ENCODE measurements around the gene DPF3. TPM values are rescaled to one million over a fixed set of nuclear protein-coding genes. Genes with fewer than 3 reads are reported as not detected.

Gene DPF3
- total RNA-seq, 2 experiments from 2014 or later = 14.9 to 15.4 TPM

DNA sequence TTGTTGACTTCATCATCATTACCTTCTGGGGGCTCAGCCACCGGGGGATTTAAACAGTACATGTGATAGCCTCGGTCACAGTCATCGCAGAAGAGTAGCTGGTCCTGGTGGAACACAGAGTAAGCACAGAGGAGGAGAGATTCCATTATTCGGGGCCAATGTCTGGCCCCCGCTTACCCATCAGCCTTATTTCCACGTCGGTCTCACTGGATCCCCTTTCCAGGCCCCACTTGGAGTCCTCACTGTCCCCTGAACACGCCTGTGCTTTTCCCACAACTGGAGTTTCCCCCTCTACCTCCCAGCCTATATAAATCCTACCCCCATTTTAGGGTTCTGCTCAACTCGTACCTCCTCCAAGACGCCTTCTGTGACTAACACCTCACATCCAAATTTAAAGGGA lies 274.0 kb downstream of the DPF3 start:
- H3K4me3 Mint-ChIP-seq = no peak overlapping the region
- POLR2A ChIA-PET = no interaction called here
- peaks cover 4% of the 10 kb centered on the region for H3K9me3 Mint-ChIP-seq
- no peak for DNase-seq
- peaks cover 5% of the 10 kb centered on the region for H3K4me1 Mint-ChIP-seq
- CTCF ChIA-PET = no interaction called here
- no peak overlapping the region for H3K27ac Mint-ChIP-seq
- peaks cover 3% of the 10 kb centered on the region for H3K36me3 Mint-ChIP-seq (ENCODE audit: low read depth)
- H3K27me3 Mint-ChIP-seq = peaks cover 29% of the 10 kb centered on the region

DNA sequence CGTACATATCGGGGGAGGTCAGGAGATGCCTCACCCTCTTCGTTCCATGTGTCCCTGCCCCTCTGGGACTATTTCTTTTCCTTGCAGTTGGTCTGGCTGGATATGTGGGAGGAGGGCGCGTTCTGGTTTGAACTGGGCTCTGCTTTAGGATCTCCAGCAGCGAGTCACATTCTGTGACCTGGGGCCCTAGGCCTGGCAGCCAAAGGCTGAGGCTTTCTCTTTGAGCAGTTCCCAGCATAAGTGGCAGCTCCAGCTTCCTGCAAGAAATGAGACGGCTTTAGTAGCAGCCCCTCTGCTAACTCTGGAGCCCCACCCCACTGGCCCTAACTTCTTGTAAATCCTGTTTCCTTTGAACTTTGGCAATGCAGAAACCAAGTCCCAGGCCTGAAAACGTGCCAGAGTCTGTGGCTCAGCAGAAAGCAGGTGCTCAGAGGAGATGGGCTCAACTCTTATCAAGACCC lies 274.8 kb downstream of the DPF3 start:
- H3K27me3 Mint-ChIP-seq = peaks cover 26% of the 10 kb centered on the region
- no peak overlapping the region for H3K27ac Mint-ChIP-seq
- no peak overlapping the region for H3K4me3 Mint-ChIP-seq
- ChIA-PET POLR2A (no interaction called here), CTCF (no interaction called here)
- H3K4me1 Mint-ChIP-seq = peaks cover 5% of the 10 kb centered on the region
- H3K9me3 Mint-ChIP-seq = peaks cover 4% of the 10 kb centered on the region
- H3K36me3 Mint-ChIP-seq (ENCODE audit: low read depth) = peaks cover 3% of the 10 kb centered on the region
- DNase-seq = no peak

DNA sequence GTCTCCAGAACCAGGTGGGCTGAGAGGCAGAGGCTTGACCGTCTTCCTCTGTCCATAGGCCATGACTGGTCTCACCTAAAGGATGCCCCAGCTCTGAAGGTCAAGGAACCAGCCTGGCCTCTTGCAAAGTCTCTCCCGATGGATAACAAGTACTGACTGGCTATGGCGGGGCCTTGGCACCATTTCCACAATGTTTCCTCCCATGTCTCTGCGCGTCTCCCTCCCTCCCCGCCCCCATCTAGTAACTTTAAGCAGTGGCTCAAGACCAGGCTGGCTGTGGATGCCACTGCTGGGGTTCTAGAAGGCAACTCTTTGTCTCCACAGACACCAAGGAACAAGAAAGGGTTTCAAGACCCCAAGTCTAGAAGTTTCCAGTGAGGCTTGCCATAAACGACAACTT lies 275.5 kb downstream of the DPF3 start:
- H3K4me3 Mint-ChIP-seq = no peak overlapping the region
- DNase-seq = no peak
- no peak overlapping the region for H3K27ac Mint-ChIP-seq
- H3K9me3 Mint-ChIP-seq = peaks cover 4% of the 10 kb centered on the region
- ChIA-PET POLR2A (no interaction called here), CTCF (no interaction called here)
- peaks cover 5% of the 10 kb centered on the region for H3K4me1 Mint-ChIP-seq
- H3K27me3 Mint-ChIP-seq = peaks cover 26% of the 10 kb centered on the region
- H3K36me3 Mint-ChIP-seq (ENCODE audit: low read depth) = peaks cover 3% of the 10 kb centered on the region

DNA sequence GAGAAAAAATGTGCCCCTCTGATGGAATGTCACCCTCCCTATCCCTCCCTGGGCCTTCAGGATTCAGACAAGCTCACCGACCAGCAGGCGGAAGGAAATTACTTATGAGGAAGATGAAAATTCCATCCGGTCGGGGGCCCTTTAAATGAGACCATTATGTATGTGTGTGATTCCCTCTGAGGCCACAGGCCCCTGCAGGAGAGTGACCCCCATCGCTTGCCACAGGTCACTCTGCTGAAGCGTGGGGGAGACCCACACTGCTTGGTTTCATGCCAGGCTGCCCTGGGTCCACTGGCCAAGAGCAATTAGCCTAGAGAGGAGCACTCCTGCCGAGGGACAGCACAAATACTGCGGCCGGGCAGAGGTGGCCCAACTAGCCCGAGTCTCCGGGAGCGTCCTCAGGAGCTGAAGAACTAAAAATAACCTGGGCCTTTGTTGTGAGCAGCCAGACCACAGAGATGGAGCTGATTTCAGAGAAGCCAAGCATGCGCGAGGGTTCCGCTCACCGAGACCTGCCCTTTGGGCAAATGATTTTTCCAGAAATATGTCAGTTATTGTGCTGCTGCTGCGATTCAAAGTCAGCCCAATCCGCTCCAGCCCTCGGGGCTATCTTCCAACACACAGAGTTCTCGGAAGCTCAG lies 276.4 kb downstream of the DPF3 start:
- CTCF ChIA-PET = no interaction called here
- H3K27ac Mint-ChIP-seq = no peak overlapping the region
- H3K9me3 Mint-ChIP-seq = no peaks in the 10 kb centered on the region
- DNase-seq = no peak
- POLR2A ChIA-PET = no interaction called here
- H3K4me3 Mint-ChIP-seq = no peak overlapping the region
- H3K36me3 Mint-ChIP-seq (ENCODE audit: low read depth) = no peaks in the 10 kb centered on the region
- H3K27me3 Mint-ChIP-seq = peaks cover 25% of the 10 kb centered on the region
- peaks cover 5% of the 10 kb centered on the region for H3K4me1 Mint-ChIP-seq

DNA sequence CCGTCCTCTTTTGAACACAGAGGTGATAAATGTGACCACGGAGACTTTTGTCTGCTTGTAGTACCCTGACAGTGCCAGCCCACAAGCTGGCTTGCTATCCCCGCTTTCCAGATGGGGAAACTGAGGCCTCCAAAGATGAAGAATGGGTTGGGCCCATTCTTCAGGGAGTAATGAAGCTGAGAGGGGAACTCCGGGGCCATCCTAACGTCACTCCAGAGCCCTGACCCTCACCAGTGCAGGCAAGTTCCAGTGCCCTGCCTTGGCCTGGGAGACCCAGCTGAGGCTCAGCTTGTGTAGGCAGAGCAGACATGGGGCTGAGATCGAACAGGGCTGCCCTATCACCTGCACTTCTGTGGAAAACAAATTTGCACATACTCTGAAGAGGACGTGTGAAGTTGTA lies 277.1 kb downstream of the DPF3 start:
- CTCF ChIA-PET = no interaction called here
- POLR2A ChIA-PET = no interaction called here
- DNase-seq = no peak
- peaks cover 5% of the 10 kb centered on the region for H3K4me1 Mint-ChIP-seq
- no peaks in the 10 kb centered on the region for H3K36me3 Mint-ChIP-seq (ENCODE audit: low read depth)
- no peak overlapping the region for H3K4me3 Mint-ChIP-seq
- H3K27ac Mint-ChIP-seq = no peak overlapping the region
- no peaks in the 10 kb centered on the region for H3K9me3 Mint-ChIP-seq
- H3K27me3 Mint-ChIP-seq = peaks cover 23% of the 10 kb centered on the region

DNA sequence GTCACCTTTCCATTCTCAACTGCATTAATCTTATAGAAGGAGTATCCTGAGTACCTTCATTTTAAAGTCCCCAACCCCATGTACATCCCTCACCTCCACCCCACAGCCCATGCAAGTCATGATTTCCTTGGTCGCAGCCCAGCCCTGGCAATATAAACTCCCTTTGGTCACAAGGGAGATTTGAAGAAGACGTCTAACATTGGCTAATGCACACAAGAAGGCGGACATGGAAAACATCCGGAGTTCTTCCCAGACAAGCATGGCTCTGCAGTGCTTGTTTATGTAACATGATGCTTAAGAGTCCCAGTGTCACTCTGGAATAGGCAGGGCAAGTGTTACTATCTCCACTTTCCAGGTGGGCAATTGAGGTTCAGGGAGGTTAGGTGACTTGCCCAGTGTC lies 277.6 kb downstream of the DPF3 start:
- H3K27me3 Mint-ChIP-seq = peaks cover 23% of the 10 kb centered on the region
- no peaks in the 10 kb centered on the region for H3K36me3 Mint-ChIP-seq (ENCODE audit: low read depth)
- ChIA-PET CTCF (no interaction called here), POLR2A (no interaction called here)
- no peak overlapping the region for H3K4me3 Mint-ChIP-seq
- no peak overlapping the region for H3K27ac Mint-ChIP-seq
- no peaks in the 10 kb centered on the region for H3K9me3 Mint-ChIP-seq
- DNase-seq = no peak
- peaks cover 5% of the 10 kb centered on the region for H3K4me1 Mint-ChIP-seq

DNA sequence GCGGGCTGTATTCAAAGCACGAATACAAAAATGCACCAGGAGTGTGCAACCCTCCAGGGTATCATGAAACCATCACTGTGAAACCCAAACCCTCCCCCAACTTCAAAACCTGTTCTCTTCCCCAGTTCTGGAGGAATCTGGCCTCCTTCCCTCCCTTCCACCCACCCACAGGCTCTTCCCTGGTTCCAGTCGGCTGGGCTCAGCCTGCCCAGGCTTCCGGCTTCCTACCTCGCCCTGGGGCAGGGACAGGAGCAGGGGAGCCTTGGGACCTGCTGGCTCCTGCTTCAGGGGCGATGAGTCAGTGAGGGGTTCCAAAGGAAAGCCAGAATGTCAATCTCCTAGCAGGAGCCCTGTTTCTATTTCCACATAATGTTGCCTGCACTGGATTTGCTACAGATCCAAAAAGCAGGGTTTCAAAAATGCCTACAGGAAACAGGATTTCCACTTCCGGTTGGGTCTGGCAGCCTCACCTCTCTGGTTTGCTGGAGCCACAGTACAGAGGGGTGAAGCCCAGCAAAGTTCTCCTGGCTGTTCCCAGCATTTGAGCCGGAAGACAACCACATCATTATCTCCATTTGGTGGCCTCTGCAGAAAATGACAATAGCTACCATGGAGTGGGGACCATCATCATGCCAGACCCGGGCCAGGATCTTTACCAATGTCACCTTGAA lies 278.3 kb downstream of the DPF3 start:
- Mint-ChIP-seq H3K4me3 (no peak overlapping the region), H3K27ac (no peak overlapping the region), H3K9me3 (no peaks in the 10 kb centered on the region), H3K36me3 (ENCODE audit: low read depth) (no peaks in the 10 kb centered on the region), H3K4me1 (peaks cover 5% of the 10 kb centered on the region), H3K27me3 (peaks cover 24% of the 10 kb centered on the region)
- ChIA-PET POLR2A (no interaction called here), CTCF (no interaction called here)
- no peak for DNase-seq

DNA sequence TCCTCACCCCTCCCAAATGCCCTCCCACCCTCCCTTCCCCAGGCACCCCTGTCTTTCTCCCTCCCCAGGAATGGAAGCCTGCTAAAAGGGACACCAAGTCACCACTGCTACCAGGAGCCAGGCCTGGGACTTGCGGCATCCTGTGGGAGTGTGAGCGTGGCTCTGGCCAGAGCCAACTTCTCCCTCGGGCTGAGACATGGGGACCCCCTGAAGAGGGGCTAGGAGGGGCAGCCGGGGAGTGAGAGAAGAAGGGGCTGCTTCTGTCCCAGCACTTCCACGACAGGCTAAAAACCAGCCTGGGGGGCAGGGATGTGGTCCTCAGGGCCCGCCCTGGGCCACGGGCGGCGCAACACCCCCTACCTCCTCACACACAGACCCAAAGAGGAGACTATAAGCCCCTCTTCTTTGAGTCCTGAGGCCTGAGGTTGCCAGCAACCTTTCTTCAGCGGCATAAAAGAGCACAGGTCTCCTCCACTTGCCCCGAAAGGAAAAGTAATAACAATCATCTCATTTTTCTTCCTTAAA lies 278.9 kb downstream of the DPF3 start:
- peaks cover 24% of the 10 kb centered on the region for H3K27me3 Mint-ChIP-seq
- H3K27ac Mint-ChIP-seq = no peak overlapping the region
- ChIA-PET POLR2A (interaction anchor here (1.4 kb wide), 1 partner anchor 20 kb away, joined by 4 read pairs; no protein-coding TSS in a partner anchor), CTCF (no interaction called here)
- no peaks in the 10 kb centered on the region for H3K36me3 Mint-ChIP-seq (ENCODE audit: low read depth)
- DNase-seq = no peak
- no peaks in the 10 kb centered on the region for H3K9me3 Mint-ChIP-seq
- no peak overlapping the region for H3K4me3 Mint-ChIP-seq
- H3K4me1 Mint-ChIP-seq = peaks cover 5% of the 10 kb centered on the region

DNA sequence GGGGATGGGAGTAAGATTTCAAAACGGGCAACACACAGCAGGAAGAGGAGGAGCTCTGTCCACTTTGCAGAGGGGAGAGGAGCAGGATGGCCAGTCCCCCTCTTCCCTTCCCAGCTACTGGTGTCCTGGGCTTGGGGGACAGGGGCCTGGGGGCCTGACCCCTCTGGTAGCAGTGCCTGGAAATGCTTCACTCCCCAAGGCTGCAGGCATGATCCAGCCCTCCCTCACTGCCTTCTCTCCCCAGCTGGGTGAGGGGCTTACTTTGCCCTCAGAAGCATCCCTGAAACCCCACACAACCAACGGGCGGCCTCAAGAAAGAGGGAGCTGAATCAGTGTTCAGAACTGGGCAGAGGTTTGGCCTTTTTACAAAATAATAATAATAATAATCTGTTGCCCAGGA lies 279.5 kb downstream of the DPF3 start:
- CTCF ChIA-PET = no interaction called here
- POLR2A ChIA-PET = interaction anchor here (1.4 kb wide), 1 partner anchor 20 kb away, joined by 4 read pairs; no protein-coding TSS in a partner anchor
- H3K36me3 Mint-ChIP-seq (ENCODE audit: low read depth) = no peaks in the 10 kb centered on the region
- H3K4me3 Mint-ChIP-seq = no peak overlapping the region
- H3K9me3 Mint-ChIP-seq = no peaks in the 10 kb centered on the region
- H3K27ac Mint-ChIP-seq = no peak overlapping the region
- H3K27me3 Mint-ChIP-seq = peaks cover 25% of the 10 kb centered on the region
- no peak for DNase-seq
- peaks cover 5% of the 10 kb centered on the region for H3K4me1 Mint-ChIP-seq

DNA sequence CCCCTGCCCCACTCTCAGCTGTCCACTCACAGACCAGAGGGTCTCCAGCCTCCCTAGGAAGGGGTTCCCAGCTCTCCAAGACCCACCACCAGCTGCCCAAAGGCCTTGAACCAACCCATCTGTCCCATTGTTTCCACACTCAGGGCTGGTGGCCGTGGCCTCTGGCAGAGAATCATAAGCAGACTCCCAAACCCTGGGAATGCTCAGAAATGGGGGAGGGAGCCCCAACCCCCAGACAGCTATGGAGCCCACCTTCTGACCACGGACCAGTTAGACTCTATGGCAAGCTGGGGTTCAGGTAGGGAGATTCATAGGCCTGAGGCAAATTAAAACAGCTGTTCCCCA lies 280.0 kb downstream of the DPF3 start:
- POLR2A ChIA-PET = interaction anchor here (1.4 kb wide), 1 partner anchor 19 kb away, joined by 4 read pairs; no protein-coding TSS in a partner anchor
- no peak overlapping the region for H3K4me3 Mint-ChIP-seq
- CTCF ChIA-PET = no interaction called here
- no peaks in the 10 kb centered on the region for H3K36me3 Mint-ChIP-seq (ENCODE audit: low read depth)
- H3K9me3 Mint-ChIP-seq = no peaks in the 10 kb centered on the region
- DNase-seq = no peak
- peaks cover 29% of the 10 kb centered on the region for H3K27me3 Mint-ChIP-seq
- H3K4me1 Mint-ChIP-seq = peaks cover 5% of the 10 kb centered on the region
- H3K27ac Mint-ChIP-seq = no peak overlapping the region

DNA sequence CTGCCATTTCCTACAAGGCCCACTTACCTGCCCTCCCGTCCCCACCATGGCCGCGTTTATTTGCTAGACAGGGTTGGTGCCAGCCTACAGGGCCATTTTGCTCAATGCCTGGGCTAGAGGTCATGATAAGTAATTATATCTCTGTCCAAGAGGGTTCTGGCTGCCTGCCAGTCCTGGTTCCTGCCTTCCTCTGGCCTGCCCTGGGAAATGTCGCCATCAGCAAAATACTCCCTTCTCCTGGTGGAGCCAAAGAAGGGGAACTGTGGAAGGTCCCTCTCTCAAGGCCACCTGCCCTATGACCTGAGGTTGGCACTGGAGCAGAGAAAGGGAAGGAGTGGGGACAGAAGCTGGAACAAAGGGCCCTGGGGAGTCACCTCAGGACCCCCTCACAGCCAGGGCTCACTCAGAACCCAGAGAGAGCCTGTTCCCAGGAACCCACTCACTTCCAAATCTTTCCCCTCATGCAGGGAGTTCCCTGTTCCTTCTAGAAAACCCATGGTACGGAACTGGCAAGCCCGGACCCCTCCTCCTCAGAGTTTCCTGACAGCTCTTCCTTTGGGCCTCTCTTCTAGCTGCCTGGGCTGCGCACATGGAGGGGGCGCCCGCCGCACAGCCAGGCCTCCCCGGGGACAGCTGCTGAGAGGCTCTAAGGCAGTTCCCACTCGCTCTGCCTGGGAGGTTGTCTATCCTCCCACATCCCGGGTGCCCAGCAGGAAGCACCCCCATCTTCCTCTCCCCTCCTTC lies 280.5 kb downstream of the DPF3 start:
- CTCF ChIA-PET = no interaction called here
- no peak overlapping the region for H3K27ac Mint-ChIP-seq
- H3K9me3 Mint-ChIP-seq = no peaks in the 10 kb centered on the region
- peaks cover 5% of the 10 kb centered on the region for H3K4me1 Mint-ChIP-seq
- POLR2A ChIA-PET = interaction anchor here (1.4 kb wide), 1 partner anchor 19 kb away, joined by 4 read pairs; no protein-coding TSS in a partner anchor
- H3K27me3 Mint-ChIP-seq = peaks cover 34% of the 10 kb centered on the region
- no peaks in the 10 kb centered on the region for H3K36me3 Mint-ChIP-seq (ENCODE audit: low read depth)
- no peak overlapping the region for H3K4me3 Mint-ChIP-seq
- DNase-seq = peak; percentile 15

DNA sequence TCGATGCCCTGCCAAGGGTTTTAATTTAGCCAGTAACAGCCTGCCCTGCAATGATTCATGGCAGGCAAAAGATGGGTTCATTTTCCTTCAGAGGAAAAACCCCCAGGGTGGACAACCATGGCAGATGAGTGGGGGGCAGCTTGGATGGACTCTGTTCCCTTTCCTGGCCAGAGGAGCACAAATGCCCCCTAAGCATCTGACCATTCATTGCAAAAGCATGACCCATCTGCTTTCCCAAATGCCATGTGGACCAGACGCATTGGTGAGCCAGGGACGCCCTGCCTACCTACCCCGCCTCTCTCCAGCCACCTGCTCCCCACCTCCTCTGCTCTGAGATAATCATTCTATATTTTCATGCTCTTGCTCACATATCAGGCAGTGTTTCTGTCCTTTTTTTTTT lies 281.9 kb downstream of the DPF3 start:
- ChIA-PET POLR2A (no interaction called here), CTCF (no interaction called here)
- Mint-ChIP-seq H3K4me1 (peaks cover 7% of the 10 kb centered on the region), H3K27me3 (peaks cover 41% of the 10 kb centered on the region), H3K9me3 (no peaks in the 10 kb centered on the region), H3K36me3 (ENCODE audit: low read depth) (no peaks in the 10 kb centered on the region), H3K4me3 (no peak overlapping the region), H3K27ac (no peak overlapping the region)
- DNase-seq = peak; percentile 5

DNA sequence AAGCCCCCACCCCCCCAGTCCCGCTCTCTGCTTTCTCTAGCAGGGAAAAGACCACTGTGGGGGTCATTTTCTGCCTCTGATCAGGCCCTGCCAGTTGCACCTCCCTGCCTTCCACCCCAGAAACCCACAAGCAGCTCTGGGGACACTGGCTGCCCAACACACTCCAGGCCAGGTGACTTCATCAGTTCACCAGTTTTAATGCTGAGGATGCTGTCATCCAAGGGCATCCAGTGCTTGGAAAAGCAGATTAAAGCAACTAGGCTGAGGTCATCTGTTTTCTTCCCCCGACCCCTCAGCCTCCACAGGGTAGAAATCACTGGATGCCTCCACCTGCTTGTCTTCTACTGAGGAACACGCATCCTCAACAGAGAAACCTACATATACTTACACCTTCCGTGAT lies 282.4 kb downstream of the DPF3 start:
- H3K27me3 Mint-ChIP-seq = peaks cover 45% of the 10 kb centered on the region
- H3K36me3 Mint-ChIP-seq (ENCODE audit: low read depth) = no peaks in the 10 kb centered on the region
- CTCF ChIA-PET = no interaction called here
- peaks cover 7% of the 10 kb centered on the region for H3K4me1 Mint-ChIP-seq
- peak; percentile 13 for DNase-seq
- H3K4me3 Mint-ChIP-seq = no peak overlapping the region
- H3K27ac Mint-ChIP-seq = no peak overlapping the region
- H3K9me3 Mint-ChIP-seq = no peaks in the 10 kb centered on the region
- POLR2A ChIA-PET = no interaction called here

Data from activated CD4-positive, alpha-beta memory T cell treated with anti-CD3 and anti-CD28 coated beads, Interleukin-2, amount 10 ng/mL, durations not matched to agents 7 days and 5 days (primary cell).